A549 (cell line): Measurements from ENCODE around the gene CHPF. TPM values are rescaled to one million over a fixed set of nuclear protein-coding genes. Genes with fewer than 3 reads are reported as not detected.

ENCODE experiments used
- ATAC-seq, 2 experiments: fragments of 200-7000 bp in 1 of 2; fragments of >200 bp in 1 of 2; cut with Nextera tagmentation in 1 of 2; cut with Tn5 transposase in 1 of 2; 3 replicates each; pipeline versions ENCODE4 v1.8.0 to v1.9.1; 2018 to 2020; ENCODE audit warnings: mild to moderate bottlenecking in 1 of 2, moderate library complexity in 1 of 2
- CTCF ChIA-PET: fragments of 300-600 bp; sonication (Branson Sonifier 250); formaldehyde crosslinking; extraction: SDS; loops from one replicate; lab custom pipeline; 2021; ENCODE audit warnings: antibody characterized with exemption, inconsistent platforms; lab: Yijun Ruan, JAX
- POLR2A ChIA-PET: fragments of 350-600 bp; formaldehyde crosslinking; extraction: SDS; loops from one replicate; lab custom pipeline; 2021; ENCODE audit warnings: antibody characterized with exemption, inconsistent platforms; lab: Yijun Ruan, JAX
- DNase-seq, 2 experiments: peaks; one replicate each; pipeline versions ENCODE4 v3.0.0 to v3.0.0-alpha.2; 2011 to 2016; ENCODE audit warnings: low read depth in 1 of 2, low spot score in 1 of 2
- FAIRE-seq: peaks from 2 replicates; lab custom pipeline; 2011; peaks lifted over from hg19 to GRCh38; lab: Jason Lieb, UNC
- H3K27ac ChIP-seq, 2 experiments: fragments of >200 bp; sonication (Bioruptor Twin); formaldehyde crosslinking; 3 replicates each; pipeline ENCODE4 v1.5.1; 2016 to 2017
- H3K4me1 ChIP-seq: fragments of >200 bp; sonication (Bioruptor Twin); formaldehyde crosslinking; 3 replicates; pipeline ENCODE4 v1.6.1; 2016
- H3K4me2 ChIP-seq: fragments of >200 bp; sonication (Bioruptor Twin); formaldehyde crosslinking; 3 replicates; pipeline ENCODE4 v1.6.1; 2016
- H3K4me3 ChIP-seq: fragments of >200 bp; sonication (Bioruptor Twin); formaldehyde crosslinking; 3 replicates; pipeline ENCODE4 v1.5.1; 2016
- H3K9me3 ChIP-seq: fragments of >200 bp; sonication (Bioruptor Twin); formaldehyde crosslinking; 3 replicates; pipeline ENCODE4 v1.6.1; 2016
- BHLHE40 ChIP-seq: IDR thresholded peaks from 2 replicates; pipeline ENCODE4 v1.6.1; 2012; ENCODE audit warnings: low read depth, low read length, inconsistent platforms
- CBX8 ChIP-seq: fragments of 200-600 bp; sonication (generic); IDR thresholded peaks from 2 replicates; pipeline ENCODE4 v1.6.1; 2016
- CEBPB ChIP-seq, 2 experiments: fragments of >200 bp in 1 of 2; sonication (Bioruptor Twin) in 1 of 2; formaldehyde crosslinking in 1 of 2; IDR thresholded peaks; 2 replicates each; pipeline ENCODE4 v1.6.1; 2012 to 2016
- CHD4 ChIP-seq: fragments of 200-600 bp; sonication (generic); IDR thresholded peaks from 2 replicates; pipeline ENCODE4 v1.6.1; 2016; ENCODE audit warnings: antibody characterized with exemption, mild to moderate bottlenecking, borderline replicate concordance
- EHF ChIP-seq: fragments of 250-450 bp; sonication (Bioruptor Pico); IDR thresholded peaks from 2 replicates; pipeline ENCODE4 v1.5.0; 2020; ENCODE audit warnings: mild to moderate bottlenecking
- ESRRA ChIP-seq: fragments of 150-350 bp; IDR thresholded peaks from 2 replicates; pipeline ENCODE4 v1.6.1; 2014; ENCODE audit warnings: mild to moderate bottlenecking, low read length, borderline replicate concordance
- FOSB ChIP-seq: fragments of 250-450 bp; sonication (Bioruptor Pico); IDR thresholded peaks from 2 replicates; pipeline ENCODE4 v1.5.0; 2020; ENCODE audit warnings: mild to moderate bottlenecking, moderate library complexity
- FOXS1 ChIP-seq: fragments of 250-450 bp; sonication (Bioruptor Pico); IDR thresholded peaks from 2 replicates; pipeline ENCODE4 v1.5.0; 2020; ENCODE audit warnings: mild to moderate bottlenecking, moderate library complexity
- HOXA7 ChIP-seq: fragments of 250-450 bp; sonication (Bioruptor Pico); IDR thresholded peaks from 2 replicates; pipeline ENCODE4 v1.5.0; 2020; ENCODE audit warnings: mild to moderate bottlenecking, moderate library complexity
- JUN ChIP-seq, 2 experiments: fragments of >200 bp; sonication (Bioruptor Twin); formaldehyde crosslinking; IDR thresholded peaks; 2 replicates in 1 of 2; 3 replicates in 1 of 2; pipeline ENCODE4 v1.6.1; 2016 to 2017
- MAZ ChIP-seq: fragments of 150-350 bp; IDR thresholded peaks from 2 replicates; pipeline ENCODE4 v1.6.1; 2014; ENCODE audit warnings: antibody characterized with exemption, low read depth, low read length, borderline replicate concordance
- NR3C1 ChIP-seq: fragments of >200 bp; sonication (Bioruptor Twin); formaldehyde crosslinking; IDR thresholded peaks from 3 replicates; pipeline ENCODE4 v1.6.1; 2017
- POLR2A ChIP-seq: IDR thresholded peaks from 2 replicates; pipeline ENCODE4 v1.6.1; 2012; ENCODE audit warnings: mild to moderate bottlenecking, low read length
- POLR2AphosphoS2 ChIP-seq: conservative IDR thresholded peaks from 2 replicates; pipeline ENCODE4 v1.6.1; 2012; ENCODE audit warnings: low read length, improper control_type of control experiment, inconsistent platforms
- RARB ChIP-seq: fragments of 250-450 bp; sonication (Bioruptor Pico); IDR thresholded peaks from 2 replicates; pipeline ENCODE4 v1.8.0; 2021; ENCODE audit warnings: mild to moderate bottlenecking, moderate library complexity
- RNF2 ChIP-seq: fragments of 200-600 bp; sonication (generic); IDR thresholded peaks from 2 replicates; pipeline ENCODE4 v1.6.1; 2016; ENCODE audit warnings: low read depth, mild to moderate bottlenecking, antibody characterized with exemption, moderate library complexity, borderline replicate concordance
- SREBF2 ChIP-seq: fragments of 450-650 bp; IDR thresholded peaks from 2 replicates; pipeline ENCODE4 v1.6.1; 2014; ENCODE audit warnings: mild to moderate bottlenecking, moderate library complexity
- TFCP2L1 ChIP-seq: fragments of 250-450 bp; sonication (Bioruptor Pico); IDR thresholded peaks from 2 replicates; pipeline ENCODE4 v1.5.0; 2021; ENCODE audit warnings: mild to moderate bottlenecking
- ZNF302 ChIP-seq: fragments of 250-450 bp; sonication (Bioruptor Pico); IDR thresholded peaks from 2 replicates; pipeline ENCODE4 v1.9.0; 2021; ENCODE audit warnings: inconsistent platforms, mild to moderate bottlenecking, moderate library complexity
- WGBS: methylation state at CpG from one replicate; pipeline ENCODE4 v1.1.6; 2017; ENCODE audit errors: missing lambda C conversion rate; 5-methylcytosine and 5-hydroxymethylcytosine counted together
- polyA plus RNA-seq, 4 experiments: library from polyadenylated mRNA; depleted of rRNA in 3 of 4; stranded (reverse); fragments of >200 nt; fragmentation: RNase III in 1 of 4; extraction: RNeasy Plus Mini Kit Qiagen cat#74134 plus additional on column Dnase treatment in 1 of 4; gene quantifications; 2 replicates in 3 of 4; 3 replicates in 1 of 4; pipeline ENCODE4 v1.2.3, GENCODE V29; 2011 to 2017
- TF ChIP-seq, protein P1 (sequence below): fragments of 200-600 bp; sonication (generic); IDR thresholded peaks from 2 replicates; pipeline ENCODE4 v1.6.1; 2016; ENCODE audit warnings: antibody characterized with exemption, mild to moderate bottlenecking, moderate library complexity
- TF ChIP-seq, protein P2 (sequence below): IDR thresholded peaks from 2 replicates; pipeline ENCODE4 v1.6.1; 2012; ENCODE audit warnings: low read depth, borderline replicate concordance

CHPF gene
- polyA plus RNA-seq, 2 of the 4 experiments (the other 2 are of a cell fraction): 9.0 to 14.8 TPM

DNA sequence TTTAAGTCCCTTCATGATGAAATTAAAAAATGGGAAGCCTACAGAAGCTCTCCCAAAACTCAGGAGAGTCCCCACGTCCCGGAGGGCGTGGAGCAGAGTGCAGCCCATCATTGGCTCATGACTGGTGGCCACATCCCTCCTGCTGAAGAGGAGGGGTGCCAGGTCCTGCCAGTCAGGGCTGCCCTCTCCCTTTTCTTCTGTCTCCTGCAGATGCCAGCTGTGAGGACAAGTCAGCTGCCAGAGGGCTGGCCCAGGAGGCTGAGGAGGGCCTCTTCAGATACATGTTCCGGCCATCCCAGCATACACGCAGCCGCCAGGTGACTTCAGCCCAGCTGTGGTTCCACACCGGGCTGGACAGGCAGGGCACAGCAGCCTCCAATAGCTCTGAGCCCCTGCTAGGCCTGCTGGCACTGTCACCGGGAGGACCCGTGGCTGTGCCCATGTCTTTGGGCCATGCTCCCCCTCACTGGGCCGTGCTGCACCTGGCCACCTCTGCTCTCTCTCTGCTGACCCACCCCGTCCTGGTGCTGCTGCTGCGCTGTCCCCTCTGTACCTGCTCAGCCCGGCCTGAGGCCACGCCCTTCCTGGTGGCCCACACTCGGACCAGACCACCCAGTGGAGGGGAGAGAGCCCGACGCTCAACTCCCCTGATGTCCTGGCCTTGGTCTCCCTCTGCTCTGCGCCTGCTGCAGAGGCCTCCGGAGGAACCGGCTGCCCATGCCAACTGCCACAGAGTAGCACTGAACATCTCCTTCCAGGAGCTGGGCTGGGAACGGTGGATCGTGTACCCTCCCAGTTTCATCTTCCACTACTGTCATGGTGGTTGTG lies 31.1 kb upstream of the CHPF start:
- WGBS: 69% methylated on average over 18 of the region's 22 CpGs
- FAIRE-seq (no peak), ATAC-seq (no peak), DNase-seq (no peak)
- ChIA-PET CTCF (interaction anchor here (0.7 to 7.5 kb wide), 2 partner anchors 15 to 34 kb away, joined by 3 to 50 read pairs; no protein-coding TSS in a partner anchor), POLR2A (interaction anchor here (0.5 to 1.7 kb wide), 2 partner anchors 23 to 31 kb away, joined by 3 to 6 read pairs; partner anchors contain the start of gene STK11IP)
- Histone ChIP-seq H3K4me2 (no peak overlapping the region), H3K4me3 (no peak overlapping the region), H3K9me3 (no peaks in the 10 kb centered on the region), H3K4me1 (peaks cover 14% of the 10 kb centered on the region), H3K27ac (no peak overlapping the region)
- TF ChIP-seq, protein P1, sequence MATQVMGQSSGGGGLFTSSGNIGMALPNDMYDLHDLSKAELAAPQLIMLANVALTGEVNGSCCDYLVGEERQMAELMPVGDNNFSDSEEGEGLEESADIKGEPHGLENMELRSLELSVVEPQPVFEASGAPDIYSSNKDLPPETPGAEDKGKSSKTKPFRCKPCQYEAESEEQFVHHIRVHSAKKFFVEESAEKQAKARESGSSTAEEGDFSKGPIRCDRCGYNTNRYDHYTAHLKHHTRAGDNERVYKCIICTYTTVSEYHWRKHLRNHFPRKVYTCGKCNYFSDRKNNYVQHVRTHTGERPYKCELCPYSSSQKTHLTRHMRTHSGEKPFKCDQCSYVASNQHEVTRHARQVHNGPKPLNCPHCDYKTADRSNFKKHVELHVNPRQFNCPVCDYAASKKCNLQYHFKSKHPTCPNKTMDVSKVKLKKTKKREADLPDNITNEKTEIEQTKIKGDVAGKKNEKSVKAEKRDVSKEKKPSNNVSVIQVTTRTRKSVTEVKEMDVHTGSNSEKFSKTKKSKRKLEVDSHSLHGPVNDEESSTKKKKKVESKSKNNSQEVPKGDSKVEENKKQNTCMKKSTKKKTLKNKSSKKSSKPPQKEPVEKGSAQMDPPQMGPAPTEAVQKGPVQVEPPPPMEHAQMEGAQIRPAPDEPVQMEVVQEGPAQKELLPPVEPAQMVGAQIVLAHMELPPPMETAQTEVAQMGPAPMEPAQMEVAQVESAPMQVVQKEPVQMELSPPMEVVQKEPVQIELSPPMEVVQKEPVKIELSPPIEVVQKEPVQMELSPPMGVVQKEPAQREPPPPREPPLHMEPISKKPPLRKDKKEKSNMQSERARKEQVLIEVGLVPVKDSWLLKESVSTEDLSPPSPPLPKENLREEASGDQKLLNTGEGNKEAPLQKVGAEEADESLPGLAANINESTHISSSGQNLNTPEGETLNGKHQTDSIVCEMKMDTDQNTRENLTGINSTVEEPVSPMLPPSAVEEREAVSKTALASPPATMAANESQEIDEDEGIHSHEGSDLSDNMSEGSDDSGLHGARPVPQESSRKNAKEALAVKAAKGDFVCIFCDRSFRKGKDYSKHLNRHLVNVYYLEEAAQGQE: no peak
- TF ChIP-seq ZNF302 (CRISPR knock-in tag) (no peak), CBX8 (no peak), EHF (no peak), BHLHE40 (no peak), CHD4 (no peak), NR3C1 (no peak), HOXA7 (CRISPR knock-in tag) (no peak), POLR2AphosphoS2 (no peak), TFCP2L1 (CRISPR knock-in tag) (no peak), ESRRA (no peak), POLR2A (no peak), JUN (IDR thresholded peaks at IDR 0.05) (no peak), RNF2 (no peak)
- TF ChIP-seq, protein P2, sequence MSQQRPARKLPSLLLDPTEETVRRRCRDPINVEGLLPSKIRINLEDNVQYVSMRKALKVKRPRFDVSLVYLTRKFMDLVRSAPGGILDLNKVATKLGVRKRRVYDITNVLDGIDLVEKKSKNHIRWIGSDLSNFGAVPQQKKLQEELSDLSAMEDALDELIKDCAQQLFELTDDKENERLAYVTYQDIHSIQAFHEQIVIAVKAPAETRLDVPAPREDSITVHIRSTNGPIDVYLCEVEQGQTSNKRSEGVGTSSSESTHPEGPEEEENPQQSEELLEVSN: no peak

- WGBS: 79% methylated on average over 5 of the region's 5 CpGs
- ChIA-PET CTCF (interaction anchor here (7.5 kb wide), 1 partner anchor 13 kb away, joined by 50 read pairs; no protein-coding TSS in a partner anchor), POLR2A (interaction anchor here (0.7 kb wide), 1 partner anchor 25 kb away, joined by 3 read pairs; the partner anchor contains the start of gene STK11IP)
- Histone ChIP-seq H3K4me1 (peaks cover 14% of the 10 kb centered on the region), H3K9me3 (no peaks in the 10 kb centered on the region), H3K4me3 (no peak overlapping the region), H3K4me2 (no peak overlapping the region), H3K27ac (no peak overlapping the region)
- TF ChIP-seq CEBPB (IDR thresholded peaks at IDR 0.05): no peak
- TF ChIP-seq RARB (CRISPR knock-in tag): no peak
- TF ChIP-seq FOXS1: no peak
- TF ChIP-seq MAZ: no peak
- TF ChIP-seq FOSB (CRISPR knock-in tag): no peak
- TF ChIP-seq, protein P1: no peak
- TF ChIP-seq, protein P2: no peak
- no peak for TF ChIP-seq SREBF2
- no peak for FAIRE-seq
- ATAC-seq: no peak
- no peak for DNase-seq
Observed at GRCh38 chr2:219573166-219573565, 29.6 kb upstream of the CHPF start.
